HG02981 (cell line): ENCODE results near the gene TRIM65.
"Not testable (repeated sequence)": the region's sequence is repeated elsewhere in the genome, so short reads cannot be mapped to it uniquely, and the experiment has no call there.

ENCODE experiments used
- ATAC-seq: cut with Tn5 transposase; IDR thresholded peaks from one replicate; pipeline ENCODE4 v1.9.1; 2021; ENCODE audit warnings: mild to moderate bottlenecking, moderate library complexity; ENCODE audit not compliant: unreplicated experiment

The TRIM65 gene

DNA sequence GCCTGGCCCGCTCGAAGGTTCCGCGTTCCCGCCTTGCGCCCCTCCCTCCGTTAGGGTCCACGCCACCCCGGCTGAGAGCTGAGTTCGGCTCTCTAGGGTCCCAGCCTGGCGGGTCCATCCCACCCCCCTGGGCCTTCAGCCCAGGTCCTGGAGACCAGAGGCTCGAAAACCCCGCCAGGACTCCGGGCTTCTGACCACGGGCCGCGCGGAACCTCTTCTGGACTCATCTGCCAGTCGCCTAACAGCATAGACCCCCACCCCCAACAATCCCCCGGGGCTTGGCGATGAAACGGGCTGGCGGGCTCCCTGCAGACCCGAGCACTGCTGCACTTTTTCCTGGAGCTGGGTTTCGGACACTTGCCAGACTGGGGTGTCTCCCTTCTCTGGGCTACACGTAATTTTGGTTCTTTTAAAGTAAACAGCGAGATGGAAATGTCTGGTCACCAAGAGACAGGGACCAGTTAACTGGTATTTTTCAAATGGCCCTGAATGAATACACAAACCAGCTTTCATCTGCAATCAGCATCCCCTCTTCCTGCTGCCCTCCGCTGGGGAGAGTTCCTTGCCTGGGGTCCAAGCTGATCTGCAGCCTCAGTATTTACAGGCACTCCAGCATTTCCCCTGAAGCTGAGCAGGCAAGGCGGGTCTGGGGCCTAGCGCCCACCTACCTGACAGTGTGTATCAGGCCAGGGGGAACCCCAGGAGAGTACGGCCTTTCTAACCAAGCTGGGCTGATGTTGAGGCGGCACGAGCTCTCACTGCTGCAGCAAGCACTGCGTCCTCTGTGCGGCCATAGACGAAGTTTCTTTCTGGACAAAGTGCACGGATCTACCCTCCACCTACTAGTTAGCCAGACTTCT lies 639 bp upstream of the TRIM65 start:
- no peak for ATAC-seq

GRCh38 chr17:75895370-75896155 lies 1.2 kb downstream of the TRIM65 start:
- ATAC-seq = no peak

DNA sequence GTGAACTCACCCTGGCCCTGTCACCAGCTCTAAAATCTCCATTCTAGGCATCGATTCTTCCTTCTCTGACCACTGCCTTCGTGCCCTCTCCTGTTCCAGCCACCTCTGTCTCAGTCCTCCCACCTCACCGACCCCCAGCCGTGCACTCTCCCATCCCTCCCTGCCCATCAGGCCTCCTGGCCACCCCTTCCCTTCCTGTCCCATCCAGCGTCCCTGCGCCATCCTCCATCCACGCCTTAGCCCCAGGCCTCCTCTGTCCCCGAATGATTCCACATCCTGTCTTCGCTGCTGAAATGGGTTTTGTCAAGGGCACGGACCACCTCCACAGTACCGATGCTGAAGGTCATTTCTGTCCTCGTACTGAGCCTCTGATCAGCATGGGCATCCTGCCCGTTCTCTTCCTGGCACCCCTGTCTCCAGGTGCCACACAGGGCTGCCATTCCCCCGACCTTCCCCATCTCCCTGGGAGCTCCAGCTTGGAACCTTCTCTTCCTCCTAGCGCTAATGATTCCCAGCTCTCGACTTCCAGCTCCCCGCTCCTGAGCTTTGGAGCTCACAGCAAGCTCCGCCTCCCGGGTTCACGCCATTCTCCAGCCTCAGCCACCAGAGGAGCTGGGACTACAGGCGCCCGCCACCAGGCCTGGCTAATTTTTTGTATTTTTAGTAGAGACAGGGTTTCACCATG lies 2.6 kb downstream of the TRIM65 start:
- no peak for ATAC-seq

DNA sequence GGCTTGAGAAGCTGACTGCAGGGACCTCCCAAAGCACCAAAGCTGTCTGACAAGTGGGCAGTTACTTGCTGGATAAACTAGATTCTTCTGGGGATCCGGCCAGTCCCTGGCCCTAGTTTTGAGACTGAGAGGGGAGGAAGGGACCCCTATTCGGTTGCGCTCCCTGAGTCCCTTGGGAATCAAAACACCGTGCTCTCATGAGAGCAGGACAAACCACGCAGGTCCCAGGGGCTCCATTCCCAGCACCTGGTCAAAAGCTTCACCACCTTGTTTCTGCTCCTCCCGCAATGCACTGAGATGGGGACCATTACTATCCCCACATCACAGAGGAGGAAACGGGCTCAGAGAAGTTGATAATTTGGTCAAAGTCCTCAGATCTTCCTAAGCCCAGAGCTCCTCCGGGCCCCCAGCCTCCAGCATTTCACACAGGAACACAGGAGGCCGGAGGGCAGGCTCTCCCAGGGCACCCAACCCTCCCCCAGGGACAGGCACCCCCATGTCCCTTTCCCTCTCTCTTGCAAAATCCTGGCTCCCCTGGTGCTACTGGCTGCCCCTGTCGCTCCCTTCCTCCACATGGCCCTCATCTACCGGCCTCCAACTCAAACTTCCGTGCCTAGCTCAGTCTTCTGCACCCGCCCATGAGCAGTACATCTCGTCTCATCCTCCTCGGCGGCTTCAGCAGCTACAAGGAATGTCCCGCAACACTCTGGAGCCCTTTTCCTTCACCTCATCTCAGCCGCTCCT lies 3.3 kb downstream of the TRIM65 start:
- ATAC-seq = no peak

- ATAC-seq = no peak
Measured at GRCh38 chr17:75892556-75893224, 4.1 kb downstream of the TRIM65 start.

DNA sequence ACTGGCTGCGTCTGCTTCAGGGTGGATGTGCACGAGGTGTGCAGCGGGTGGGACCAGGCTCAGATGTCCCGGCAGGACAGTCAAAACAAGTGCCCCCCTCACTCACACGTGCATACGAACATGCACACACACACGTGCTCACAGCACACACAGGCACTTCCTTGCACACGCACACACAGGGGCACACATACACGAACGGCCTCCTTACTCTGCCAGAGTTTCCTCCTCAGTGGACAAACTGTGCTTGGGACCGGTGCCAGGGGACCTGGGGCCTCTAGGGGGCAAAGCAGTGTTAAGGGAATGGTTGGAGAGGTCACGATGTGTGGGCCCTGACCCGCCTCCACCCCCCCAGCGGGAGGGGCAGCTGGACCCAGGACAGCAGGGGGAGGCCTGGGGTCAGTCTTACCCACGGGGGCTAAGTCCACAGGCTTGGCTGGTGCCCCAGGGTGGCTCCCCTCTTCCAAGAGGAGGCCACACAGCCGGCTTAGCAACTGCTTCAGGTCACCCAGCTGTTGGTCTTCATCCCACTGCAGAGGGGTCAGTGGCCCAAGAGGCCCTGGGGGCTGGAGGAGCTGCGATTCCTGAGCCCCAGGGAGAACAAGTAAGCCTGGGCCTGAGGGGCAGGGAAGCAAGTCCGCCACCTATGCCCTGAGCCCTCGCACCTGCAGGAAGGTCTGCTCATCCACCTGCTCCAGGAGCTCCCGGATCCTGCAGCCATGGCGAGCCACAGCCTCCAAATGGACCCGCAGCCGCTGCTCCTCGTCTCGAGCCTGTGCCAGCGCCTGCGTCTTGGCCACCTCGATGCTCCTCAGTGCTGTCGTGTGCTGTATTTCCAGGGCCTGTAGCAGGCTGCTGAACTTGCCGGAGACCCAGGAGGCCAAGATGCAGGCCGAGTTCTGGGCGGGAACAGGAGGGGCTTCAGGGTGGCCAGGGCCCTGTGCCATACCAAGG lies 4.9 kb downstream of the TRIM65 start:
- ATAC-seq = no peak

DNA sequence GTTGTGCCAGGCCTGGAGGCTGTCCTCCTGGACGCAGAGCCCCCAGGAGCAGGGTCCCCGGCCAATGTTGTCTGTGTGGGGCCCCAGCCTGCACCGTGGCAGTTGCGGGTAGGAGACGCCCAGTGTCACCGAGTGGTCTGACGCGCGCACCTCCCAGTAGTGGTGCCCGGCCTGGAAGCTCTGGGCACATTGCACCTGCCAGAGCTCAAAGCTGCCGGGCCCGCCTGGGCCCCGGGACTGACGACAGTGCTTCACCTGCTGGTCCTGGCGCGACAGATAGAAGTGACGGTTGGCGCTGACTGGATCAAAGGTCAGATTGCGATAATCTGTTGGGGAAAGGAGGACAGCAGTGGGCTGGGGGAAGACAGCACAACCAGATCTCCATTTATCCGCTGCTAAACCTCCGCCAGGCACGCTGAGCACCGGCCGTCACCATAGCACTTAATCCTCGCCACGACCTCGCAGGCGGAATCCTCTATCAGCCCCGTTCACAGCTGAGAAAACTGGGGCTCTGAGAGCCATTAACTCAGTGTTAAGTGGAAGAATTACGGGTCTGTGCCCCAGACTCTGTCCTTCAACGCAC lies 5.6 kb downstream of the TRIM65 start:
- no peak for ATAC-seq

DNA sequence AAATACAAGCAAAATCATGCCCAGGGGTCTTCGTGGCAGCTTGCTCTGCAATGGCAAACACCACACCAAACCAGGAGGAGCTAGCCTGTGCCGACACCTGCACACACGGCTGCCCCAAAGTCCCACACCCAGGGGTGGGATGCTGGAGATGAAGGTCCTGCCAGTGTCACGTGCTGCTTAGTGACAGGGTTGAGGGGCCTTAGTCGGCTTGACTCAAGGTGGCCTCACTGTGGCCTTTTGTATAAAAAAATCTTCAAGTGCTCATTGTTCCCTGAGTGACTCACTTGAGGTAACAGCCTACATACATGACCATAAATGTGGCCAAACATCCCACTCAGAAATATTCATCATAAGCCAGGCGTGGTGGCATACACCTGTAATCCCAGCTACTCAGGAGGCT lies 7.3 kb downstream of the TRIM65 start:
- no peak for ATAC-seq

DNA sequence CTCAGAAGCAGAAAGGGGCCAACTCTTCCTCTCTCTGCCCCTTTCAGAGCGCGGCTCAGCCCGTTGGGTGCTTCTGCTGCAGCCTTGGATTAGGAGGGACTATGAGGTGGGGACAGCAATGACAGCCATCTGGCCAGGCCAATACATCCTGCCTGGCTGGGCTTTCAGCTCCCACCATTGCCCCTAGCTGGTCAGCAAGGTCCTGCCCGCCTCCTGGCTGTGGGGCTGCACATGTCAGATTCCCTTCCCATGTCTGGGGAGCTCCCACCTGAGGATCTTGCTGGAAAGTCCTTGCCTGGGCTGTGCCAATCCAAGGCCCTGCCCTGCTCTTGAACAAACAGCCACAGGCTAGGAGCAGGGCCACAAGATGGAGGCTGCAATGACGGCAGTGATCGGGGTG lies 8.3 kb downstream of the TRIM65 start:
- ATAC-seq = no peak

DNA sequence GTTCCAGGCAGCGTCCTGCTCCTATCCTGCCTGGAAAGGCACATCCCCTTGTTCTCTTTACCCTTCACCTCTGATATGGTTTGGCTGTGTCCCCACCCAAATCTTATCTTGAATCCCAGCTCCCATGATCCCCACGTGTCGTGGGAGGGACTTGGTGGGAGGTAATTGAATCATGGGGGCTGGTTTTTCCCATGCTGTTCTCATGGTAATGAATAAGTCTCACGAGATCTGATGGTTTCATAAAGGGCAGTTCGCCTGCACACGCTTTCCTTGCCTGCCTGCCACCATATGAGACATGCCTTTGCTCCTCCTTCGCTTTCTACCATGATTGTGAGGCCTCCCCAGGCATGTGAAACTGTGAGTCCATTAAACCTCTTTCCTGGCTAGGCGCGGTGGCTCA lies 10.9 kb downstream of the TRIM65 start:
- not testable (repeated sequence) for ATAC-seq

- no peak for ATAC-seq
Measured at GRCh38 chr17:75885431-75885830, 11.3 kb downstream of the TRIM65 start.

- no peak for ATAC-seq
Measured at GRCh38 chr17:75881678-75882454, 14.9 kb downstream of the TRIM65 start.

DNA sequence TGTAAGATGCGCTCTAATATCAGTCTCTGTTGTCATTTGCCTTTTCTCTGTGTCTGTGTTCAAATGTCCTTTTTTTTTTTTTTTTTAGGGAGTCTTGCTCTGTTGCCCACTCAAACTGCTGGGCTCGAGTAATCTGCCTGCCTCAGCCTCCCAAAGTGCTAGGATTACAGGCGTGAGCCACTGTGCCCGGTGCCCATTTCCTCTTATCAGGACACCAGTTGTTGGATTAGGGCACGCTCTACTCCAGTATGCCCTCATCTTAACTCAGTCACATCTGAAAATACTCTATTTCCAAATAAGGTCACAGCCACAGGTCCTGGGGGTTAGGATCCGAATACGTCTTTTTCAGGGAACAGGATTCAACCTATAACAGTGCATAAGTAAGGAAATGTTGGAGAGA lies 16.5 kb downstream of the TRIM65 start:
- no peak for ATAC-seq

DNA sequence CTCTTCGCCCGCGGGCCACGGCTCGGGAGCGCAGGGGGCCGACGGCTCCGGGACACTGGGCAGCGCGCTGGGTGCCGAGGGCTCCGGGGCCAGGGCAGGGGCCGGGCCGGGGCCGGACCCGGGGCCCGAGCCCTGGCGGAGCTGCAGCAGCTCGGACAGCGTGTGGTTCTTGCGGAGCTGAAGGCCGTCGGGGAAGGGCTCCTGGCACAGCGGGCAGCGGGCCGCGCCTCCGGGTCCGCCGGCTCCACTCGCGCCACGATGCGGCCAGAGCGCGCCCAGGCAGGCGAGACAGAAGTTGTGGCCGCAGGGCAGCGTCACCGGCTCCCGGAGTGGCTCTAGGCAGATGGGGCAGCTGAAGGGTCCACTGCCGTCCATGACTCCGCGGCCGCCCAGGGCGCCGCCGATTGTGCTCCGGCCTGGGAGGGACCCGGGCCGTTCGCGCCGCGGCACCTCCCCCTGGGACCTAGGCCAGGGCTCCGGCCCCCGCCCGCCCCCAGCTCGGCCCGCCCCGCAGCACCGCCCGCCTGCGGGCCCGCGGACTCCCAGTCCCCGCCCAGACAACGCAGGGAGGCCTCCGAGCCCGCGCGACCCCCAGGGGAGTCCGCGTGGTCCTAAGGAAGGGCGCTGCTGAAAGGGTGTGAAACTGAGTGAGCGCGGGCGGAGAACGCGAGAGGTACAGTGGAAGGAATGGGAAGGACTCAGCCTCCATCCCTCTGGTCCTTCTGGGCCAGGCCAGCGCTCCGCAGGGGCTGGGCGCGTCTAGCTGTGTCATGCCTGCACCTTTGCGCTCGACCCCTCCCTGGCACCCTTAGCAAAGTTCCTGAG lies 18.4 kb downstream of the TRIM65 start, which contains the start of gene TRIM47:
Gene TRIM47, minus strand, starts transcription at position 408 of the 825 bp plus-strand sequence. Its CDS starts 33 bp downstream, at position 375.
- ATAC-seq = no peak

DNA sequence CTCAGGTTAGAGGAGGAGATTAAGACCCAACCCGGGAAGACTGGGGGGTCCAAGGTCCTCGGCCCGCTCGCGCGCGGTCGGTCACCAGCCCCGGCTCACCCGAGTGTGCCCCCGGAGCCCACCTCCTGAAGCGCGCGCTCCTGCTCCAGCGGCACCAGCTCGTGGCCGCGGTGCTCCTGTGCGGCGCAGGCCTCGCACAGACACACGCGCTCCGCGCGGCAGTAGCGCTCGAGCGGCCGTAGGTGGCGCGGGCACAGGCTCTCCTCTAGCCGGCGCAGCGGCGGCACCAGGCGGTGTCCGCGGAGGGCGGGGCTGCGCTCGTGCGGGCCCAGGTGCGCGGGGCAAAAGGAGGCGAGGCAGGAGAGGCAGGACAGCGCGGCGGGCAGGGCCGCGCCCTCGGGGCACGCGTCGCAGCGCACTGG lies 19.0 kb downstream of the TRIM65 start:
- peak; percentile 46 for ATAC-seq

DNA sequence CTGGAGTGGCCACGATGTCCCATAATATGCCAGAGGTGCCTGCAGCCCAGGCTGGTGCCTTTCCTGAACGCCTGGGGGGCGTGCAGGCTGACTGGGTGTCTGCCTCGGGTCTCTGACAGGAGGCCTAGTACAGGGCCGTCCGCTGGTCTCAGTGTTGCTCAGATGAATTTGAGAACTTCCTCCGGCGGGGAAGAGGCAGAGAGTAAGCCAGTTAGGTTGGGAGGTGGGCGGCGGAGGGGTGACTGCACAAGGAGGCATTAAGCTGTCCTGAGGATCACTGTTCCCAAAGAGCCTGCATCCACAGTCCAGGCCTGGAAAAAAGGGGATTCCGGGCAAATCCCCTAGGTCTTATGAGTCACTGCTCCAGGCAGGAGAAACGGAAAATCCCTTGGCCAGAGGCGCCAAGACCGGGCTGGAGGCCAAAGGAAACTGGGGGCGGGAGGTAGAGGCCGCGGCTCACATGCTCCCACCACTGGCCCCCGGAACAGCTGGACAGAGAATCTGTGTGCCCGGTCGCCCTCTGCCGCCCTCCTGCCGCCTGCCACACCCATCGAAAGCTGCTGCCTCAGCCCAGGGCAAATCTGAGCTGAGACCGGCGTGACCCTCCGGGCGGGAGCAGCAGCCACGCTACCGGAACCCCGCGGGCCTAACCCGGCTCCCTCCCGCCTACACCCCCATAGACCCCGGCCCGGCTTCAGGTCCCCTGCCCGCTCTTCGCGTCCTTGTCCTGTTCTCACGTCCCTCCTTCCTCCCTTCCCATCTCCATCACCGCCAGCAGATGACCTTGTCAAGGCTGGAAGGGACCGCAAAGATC lies 19.6 kb downstream of the TRIM65 start:
- no peak for ATAC-seq
